ENCODE results near the gene GPS1. TPM values are rescaled to one million over a fixed set of nuclear protein-coding genes. Genes with fewer than 3 reads are reported as not detected.

GPS1 gene
- total and polyA plus RNA-seq, 2 experiments from 2014 or later, result 136 to 242 TPM

DNA sequence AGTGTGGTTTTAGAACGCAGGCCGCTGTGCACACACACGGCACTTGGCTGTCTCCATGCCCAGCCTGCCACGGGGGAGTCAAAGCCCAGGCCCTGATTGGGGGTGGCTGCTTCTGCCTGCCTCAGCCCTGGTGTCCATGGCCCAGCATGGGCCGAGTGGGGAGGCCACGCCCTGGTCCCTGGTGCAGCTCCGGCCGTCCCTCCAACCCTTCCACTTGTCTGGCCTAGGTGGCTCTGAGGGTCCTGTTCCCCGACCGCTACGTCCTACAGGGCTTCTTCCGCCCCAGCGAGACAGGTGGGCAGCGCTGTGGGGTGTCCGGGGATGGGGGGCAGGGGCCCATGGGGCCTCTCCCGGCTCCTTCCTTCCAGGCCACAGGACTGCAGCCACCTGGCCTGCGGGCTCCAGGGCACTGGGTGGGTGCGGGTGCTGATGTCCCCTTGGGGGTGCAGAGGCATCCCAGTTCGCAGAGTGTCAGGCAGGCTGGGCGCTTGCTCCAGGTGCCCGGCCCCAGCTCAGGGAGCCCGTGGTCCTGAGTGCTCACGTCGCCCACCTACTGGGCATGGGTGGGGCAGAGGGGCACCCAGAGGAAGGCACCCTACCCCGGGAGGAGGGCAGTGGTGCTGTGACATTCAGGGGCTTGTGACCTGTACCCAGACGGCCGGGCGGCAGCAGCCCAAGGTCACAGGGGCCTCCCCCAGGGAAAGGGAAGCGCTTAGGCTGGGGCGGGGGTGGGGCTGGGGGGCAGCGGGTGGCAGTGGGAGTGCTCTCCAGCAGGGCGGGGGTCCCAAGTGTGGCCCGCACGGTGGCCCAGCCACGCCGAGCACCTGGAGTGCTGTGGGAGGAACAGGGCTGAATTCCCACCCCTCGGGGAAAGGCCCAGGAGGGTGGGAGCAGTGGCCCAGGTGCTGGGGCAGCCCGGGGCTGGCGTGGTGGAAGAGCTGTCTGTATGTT, 40.8 kb upstream of the GPS1 start (continued):
- no peak for TF ChIP-seq CREB1 (CRISPR knock-in tag; IDR thresholded peaks at IDR 0.05; ENCODE audit: low read depth)
- TF ChIP-seq ZNF114 (CRISPR knock-in tag; IDR thresholded peaks at IDR 0.05), result no peak
- no peak for TF ChIP-seq POLR2AphosphoS5 (IDR thresholded peaks at IDR 0.05; ENCODE audit: low read depth)
- TF ChIP-seq, protein P1, sequence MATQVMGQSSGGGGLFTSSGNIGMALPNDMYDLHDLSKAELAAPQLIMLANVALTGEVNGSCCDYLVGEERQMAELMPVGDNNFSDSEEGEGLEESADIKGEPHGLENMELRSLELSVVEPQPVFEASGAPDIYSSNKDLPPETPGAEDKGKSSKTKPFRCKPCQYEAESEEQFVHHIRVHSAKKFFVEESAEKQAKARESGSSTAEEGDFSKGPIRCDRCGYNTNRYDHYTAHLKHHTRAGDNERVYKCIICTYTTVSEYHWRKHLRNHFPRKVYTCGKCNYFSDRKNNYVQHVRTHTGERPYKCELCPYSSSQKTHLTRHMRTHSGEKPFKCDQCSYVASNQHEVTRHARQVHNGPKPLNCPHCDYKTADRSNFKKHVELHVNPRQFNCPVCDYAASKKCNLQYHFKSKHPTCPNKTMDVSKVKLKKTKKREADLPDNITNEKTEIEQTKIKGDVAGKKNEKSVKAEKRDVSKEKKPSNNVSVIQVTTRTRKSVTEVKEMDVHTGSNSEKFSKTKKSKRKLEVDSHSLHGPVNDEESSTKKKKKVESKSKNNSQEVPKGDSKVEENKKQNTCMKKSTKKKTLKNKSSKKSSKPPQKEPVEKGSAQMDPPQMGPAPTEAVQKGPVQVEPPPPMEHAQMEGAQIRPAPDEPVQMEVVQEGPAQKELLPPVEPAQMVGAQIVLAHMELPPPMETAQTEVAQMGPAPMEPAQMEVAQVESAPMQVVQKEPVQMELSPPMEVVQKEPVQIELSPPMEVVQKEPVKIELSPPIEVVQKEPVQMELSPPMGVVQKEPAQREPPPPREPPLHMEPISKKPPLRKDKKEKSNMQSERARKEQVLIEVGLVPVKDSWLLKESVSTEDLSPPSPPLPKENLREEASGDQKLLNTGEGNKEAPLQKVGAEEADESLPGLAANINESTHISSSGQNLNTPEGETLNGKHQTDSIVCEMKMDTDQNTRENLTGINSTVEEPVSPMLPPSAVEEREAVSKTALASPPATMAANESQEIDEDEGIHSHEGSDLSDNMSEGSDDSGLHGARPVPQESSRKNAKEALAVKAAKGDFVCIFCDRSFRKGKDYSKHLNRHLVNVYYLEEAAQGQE (IDR thresholded peaks at IDR 0.05; ENCODE audit: unreplicated experiment), result no peak

DNA sequence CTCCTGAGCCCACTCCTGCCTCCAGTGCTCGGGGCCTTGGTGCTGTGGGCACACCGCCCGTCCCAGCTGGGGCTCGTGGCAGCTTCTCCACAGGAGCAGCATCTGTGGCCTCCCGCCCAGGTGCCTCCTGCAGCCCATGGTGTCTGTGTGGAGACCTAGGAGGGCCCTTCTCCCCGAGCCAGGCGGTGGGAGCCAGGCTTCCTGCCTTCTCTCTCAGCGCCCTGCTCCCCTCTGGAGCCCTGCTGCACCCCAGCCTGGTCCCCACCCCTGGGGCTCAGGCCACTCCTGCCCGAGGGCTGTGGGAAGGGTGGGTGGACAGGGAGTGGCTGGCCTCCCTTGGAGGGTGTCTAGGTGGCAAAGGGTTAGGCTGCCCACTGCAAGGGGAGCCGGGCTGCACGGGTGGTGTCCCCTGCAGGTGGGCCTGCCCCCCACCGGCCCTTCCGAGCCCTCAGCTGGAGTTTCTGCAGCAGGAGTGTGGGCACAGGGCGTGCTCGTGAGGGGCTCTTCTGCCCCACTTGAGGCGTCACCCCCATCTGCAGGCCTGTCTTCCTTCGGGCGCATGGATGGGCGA, 40.0 kb upstream of the GPS1 start:
- no peak overlapping the region for H3K27ac ChIP-seq (ENCODE audit: low read depth)
- H3F3A ChIP-seq (replicated peaks; ENCODE audit: low read depth), result no peaks in the 10 kb centered on the region
- H3K9me3 Mint-ChIP-seq, result no peaks in the 10 kb centered on the region
- no peak overlapping the region for H3K4me2 ChIP-seq
- no peaks in the 10 kb centered on the region for H3K79me2 ChIP-seq (replicated peaks; ENCODE audit: insufficient read depth)
- no peak for TF ChIP-seq NANOG (IDR thresholded peaks at IDR 0.05; ENCODE audit: borderline replicate concordance)
- TF ChIP-seq, protein P2, sequence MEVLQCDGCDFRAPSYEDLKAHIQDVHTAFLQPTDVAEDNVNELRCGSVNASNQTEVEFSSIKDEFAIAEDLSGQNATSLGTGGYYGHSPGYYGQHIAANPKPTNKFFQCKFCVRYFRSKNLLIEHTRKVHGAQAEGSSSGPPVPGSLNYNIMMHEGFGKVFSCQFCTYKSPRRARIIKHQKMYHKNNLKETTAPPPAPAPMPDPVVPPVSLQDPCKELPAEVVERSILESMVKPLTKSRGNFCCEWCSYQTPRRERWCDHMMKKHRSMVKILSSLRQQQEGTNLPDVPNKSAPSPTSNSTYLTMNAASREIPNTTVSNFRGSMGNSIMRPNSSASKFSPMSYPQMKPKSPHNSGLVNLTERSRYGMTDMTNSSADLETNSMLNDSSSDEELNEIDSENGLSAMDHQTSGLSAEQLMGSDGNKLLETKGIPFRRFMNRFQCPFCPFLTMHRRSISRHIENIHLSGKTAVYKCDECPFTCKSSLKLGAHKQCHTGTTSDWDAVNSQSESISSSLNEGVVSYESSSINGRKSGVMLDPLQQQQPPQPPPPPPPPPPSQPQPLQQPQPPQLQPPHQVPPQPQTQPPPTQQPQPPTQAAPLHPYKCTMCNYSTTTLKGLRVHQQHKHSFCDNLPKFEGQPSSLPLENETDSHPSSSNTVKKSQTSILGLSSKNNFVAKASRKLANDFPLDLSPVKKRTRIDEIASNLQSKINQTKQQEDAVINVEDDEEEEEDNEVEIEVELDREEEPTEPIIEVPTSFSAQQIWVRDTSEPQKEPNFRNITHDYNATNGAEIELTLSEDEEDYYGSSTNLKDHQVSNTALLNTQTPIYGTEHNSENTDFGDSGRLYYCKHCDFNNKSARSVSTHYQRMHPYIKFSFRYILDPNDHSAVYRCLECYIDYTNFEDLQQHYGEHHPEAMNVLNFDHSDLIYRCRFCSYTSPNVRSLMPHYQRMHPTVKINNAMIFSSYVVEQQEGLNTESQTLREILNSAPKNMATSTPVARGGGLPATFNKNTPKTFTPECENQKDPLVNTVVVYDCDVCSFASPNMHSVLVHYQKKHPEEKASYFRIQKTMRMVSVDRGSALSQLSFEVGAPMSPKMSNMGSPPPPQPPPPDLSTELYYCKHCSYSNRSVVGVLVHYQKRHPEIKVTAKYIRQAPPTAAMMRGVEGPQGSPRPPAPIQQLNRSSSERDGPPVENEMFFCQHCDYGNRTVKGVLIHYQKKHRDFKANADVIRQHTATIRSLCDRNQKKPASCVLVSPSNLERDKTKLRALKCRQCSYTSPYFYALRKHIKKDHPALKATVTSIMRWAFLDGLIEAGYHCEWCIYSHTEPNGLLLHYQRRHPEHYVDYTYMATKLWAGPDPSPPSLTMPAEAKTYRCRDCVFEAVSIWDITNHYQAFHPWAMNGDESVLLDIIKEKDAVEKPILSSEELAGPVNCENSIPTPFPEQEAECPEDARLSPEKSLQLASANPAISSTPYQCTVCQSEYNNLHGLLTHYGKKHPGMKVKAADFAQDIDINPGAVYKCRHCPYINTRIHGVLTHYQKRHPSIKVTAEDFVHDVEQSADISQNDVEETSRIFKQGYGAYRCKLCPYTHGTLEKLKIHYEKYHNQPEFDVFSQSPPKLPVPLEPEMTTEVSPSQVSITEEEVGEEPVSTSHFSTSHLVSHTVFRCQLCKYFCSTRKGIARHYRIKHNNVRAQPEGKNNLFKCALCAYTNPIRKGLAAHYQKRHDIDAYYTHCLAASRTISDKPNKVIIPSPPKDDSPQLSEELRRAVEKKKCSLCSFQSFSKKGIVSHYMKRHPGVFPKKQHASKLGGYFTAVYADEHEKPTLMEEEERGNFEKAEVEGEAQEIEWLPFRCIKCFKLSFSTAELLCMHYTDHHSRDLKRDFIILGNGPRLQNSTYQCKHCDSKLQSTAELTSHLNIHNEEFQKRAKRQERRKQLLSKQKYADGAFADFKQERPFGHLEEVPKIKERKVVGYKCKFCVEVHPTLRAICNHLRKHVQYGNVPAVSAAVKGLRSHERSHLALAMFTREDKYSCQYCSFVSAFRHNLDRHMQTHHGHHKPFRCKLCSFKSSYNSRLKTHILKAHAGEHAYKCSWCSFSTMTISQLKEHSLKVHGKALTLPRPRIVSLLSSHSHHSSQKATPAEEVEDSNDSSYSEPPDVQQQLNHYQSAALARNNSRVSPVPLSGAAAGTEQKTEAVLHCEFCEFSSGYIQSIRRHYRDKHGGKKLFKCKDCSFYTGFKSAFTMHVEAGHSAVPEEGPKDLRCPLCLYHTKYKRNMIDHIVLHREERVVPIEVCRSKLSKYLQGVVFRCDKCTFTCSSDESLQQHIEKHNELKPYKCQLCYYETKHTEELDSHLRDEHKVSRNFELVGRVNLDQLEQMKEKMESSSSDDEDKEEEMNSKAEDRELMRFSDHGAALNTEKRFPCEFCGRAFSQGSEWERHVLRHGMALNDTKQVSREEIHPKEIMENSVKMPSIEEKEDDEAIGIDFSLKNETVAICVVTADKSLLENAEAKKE (CRISPR knock-in tag; IDR thresholded peaks at IDR 0.05), result no peak
- TF ChIP-seq, protein P3, sequence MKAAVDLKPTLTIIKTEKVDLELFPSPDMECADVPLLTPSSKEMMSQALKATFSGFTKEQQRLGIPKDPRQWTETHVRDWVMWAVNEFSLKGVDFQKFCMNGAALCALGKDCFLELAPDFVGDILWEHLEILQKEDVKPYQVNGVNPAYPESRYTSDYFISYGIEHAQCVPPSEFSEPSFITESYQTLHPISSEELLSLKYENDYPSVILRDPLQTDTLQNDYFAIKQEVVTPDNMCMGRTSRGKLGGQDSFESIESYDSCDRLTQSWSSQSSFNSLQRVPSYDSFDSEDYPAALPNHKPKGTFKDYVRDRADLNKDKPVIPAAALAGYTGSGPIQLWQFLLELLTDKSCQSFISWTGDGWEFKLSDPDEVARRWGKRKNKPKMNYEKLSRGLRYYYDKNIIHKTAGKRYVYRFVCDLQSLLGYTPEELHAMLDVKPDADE (IDR thresholded peaks at IDR 0.05), result no peak
- TF ChIP-seq EZH2phosphoT487 (IDR thresholded peaks at IDR 0.05; ENCODE audit: unreplicated experiment), result no peak
- H3K27ac Mint-ChIP-seq, result no peak overlapping the region
- no peaks in the 10 kb centered on the region for H3K36me3 ChIP-seq (ENCODE audit: insufficient read depth)
- no peaks in the 10 kb centered on the region for H3K9me2 ChIP-seq (ENCODE audit: insufficient read depth)
- ATAC-seq, result no peak
- H4K20me1 ChIP-seq (replicated peaks; ENCODE audit: insufficient read depth), result no peaks in the 10 kb centered on the region
- H3K4me1 ChIP-seq (ENCODE audit: insufficient read depth), result no peaks in the 10 kb centered on the region
- H3K27me3 ChIP-seq (ENCODE audit: insufficient read depth), result no peaks in the 10 kb centered on the region
- no peak overlapping the region for H3K4me3 Mint-ChIP-seq
- H3K4me1 Mint-ChIP-seq, result no peaks in the 10 kb centered on the region
- H2AFZ ChIP-seq, result no peak overlapping the region
- DNase-seq (ENCODE audit: low spot score), result no peak
- H3K27me3 Mint-ChIP-seq (ENCODE audit: insufficient read depth, low read depth, poor library complexity), result peaks cover 4% of the 10 kb centered on the region
- H3K36me3 Mint-ChIP-seq (ENCODE audit: low read depth), result no peaks in the 10 kb centered on the region
- no peak overlapping the region for H3K4me3 ChIP-seq
